Muscle of leg (tissue), 11 donors: ENCODE data around the gene ZNF277. TPM values are rescaled to one million over a fixed set of nuclear protein-coding genes. Genes with fewer than 3 reads are reported as not detected.

Experiments
- DNase-seq: peaks from one replicate; pipeline ENCODE4 v3.0.0; 2013
- H3K27ac ChIP-seq: one replicate; pipeline ENCODE4 v1.5.1; 2013; ENCODE audit warnings: mild to moderate bottlenecking, low read length, control low read depth
- H3K27me3 ChIP-seq: one replicate; pipeline ENCODE4 v1.6.1; 2013; ENCODE audit warnings: low read length; ENCODE audit not compliant: control insufficient read depth, insufficient read depth
- H3K36me3 ChIP-seq: one replicate; pipeline ENCODE4 v1.6.1; 2013; ENCODE audit warnings: low read length; ENCODE audit not compliant: control insufficient read depth, insufficient read depth
- H3K4me1 ChIP-seq: one replicate; pipeline ENCODE4 v1.6.1; 2013; ENCODE audit warnings: low read length; ENCODE audit not compliant: control insufficient read depth, insufficient read depth
- H3K4me3 ChIP-seq: one replicate; pipeline ENCODE4 v1.5.1; 2013; ENCODE audit warnings: low read length, control low read depth
- H3K9me3 ChIP-seq: replicated peaks from 2 replicates; pipeline ENCODE4 v1.6.1; 2013; ENCODE audit warnings: low read depth, low read length; ENCODE audit not compliant: control insufficient read depth
- WGBS: methylation state at CpG from one replicate; pipeline ENCODE4 v1.1.5; 2013; ENCODE audit warnings: missing lambda C conversion rate; ENCODE audit not compliant: insufficient coverage; 5-methylcytosine and 5-hydroxymethylcytosine counted together
- polyA plus RNA-seq, 8 donors: library from polyadenylated mRNA; unstranded; fragments of 120-200 nt; gene quantifications; one replicate each; pipeline versions ENCODE4 v1.2.1 to v1.2.3, GENCODE V29; 2013; ENCODE audit warnings: inconsistent platforms in 1 of 8, low replicate concordance in 1 of 8; ENCODE audit not compliant: insufficient read length in 8 of 8, insufficient read depth in 1 of 8
- total RNA-seq: library from RNA; stranded (reverse); fragments of 120-200 nt; gene quantifications from one replicate; pipeline ENCODE4 v1.2.4, GENCODE V29; 2013

The ZNF277 gene
- total and polyA plus RNA-seq, 9 donors, result 17.7 to 29.8 (median 23.5) TPM

GRCh38 chr7:112167147-112167546 lies 39.3 kb upstream of the ZNF277 start:
- H3K9me3 ChIP-seq, result no peaks in the 10 kb centered on the region
- no peak overlapping the region for H3K27ac ChIP-seq
- H3K27me3 ChIP-seq, result no peaks in the 10 kb centered on the region
- DNase-seq, result peak; percentile 49
- no CpG with 5 or more reads among the region's 3 CpGs for WGBS
- H3K4me3 ChIP-seq, result no peak overlapping the region
- H3K4me1 ChIP-seq, result no peaks in the 10 kb centered on the region
- H3K36me3 ChIP-seq, result no peaks in the 10 kb centered on the region

- 100% methylated on average over 1 of the region's 2 CpGs for WGBS
- H3K27ac ChIP-seq, result no peak overlapping the region
- no peak for DNase-seq
- peaks cover 7% of the 10 kb centered on the region for H3K4me1 ChIP-seq
- H3K36me3 ChIP-seq, result no peaks in the 10 kb centered on the region
- no peaks in the 10 kb centered on the region for H3K9me3 ChIP-seq
- H3K4me3 ChIP-seq, result no peak overlapping the region
- H3K27me3 ChIP-seq, result no peaks in the 10 kb centered on the region
Observed at GRCh38 chr7:112168915-112169314, 37.6 kb upstream of the ZNF277 start.

GRCh38 chr7:112171673-112172072 lies 34.8 kb upstream of the ZNF277 start:
- no peaks in the 10 kb centered on the region for H3K9me3 ChIP-seq
- 100% methylated on average over 1 of the region's 1 CpG for WGBS
- no peaks in the 10 kb centered on the region for H3K27me3 ChIP-seq
- no peak overlapping the region for H3K27ac ChIP-seq
- H3K36me3 ChIP-seq, result no peaks in the 10 kb centered on the region
- no peak for DNase-seq
- H3K4me1 ChIP-seq, result peaks cover 7% of the 10 kb centered on the region
- no peak overlapping the region for H3K4me3 ChIP-seq

- 33% methylated on average over 2 of the region's 8 CpGs for WGBS
- no peaks in the 10 kb centered on the region for H3K27me3 ChIP-seq
- H3K27ac ChIP-seq, result peak overlapping the region; percentile 70
- DNase-seq, result peak; percentile 79
- no peaks in the 10 kb centered on the region for H3K9me3 ChIP-seq
- H3K4me1 ChIP-seq, result peaks cover 7% of the 10 kb centered on the region
- no peak overlapping the region for H3K4me3 ChIP-seq
- H3K36me3 ChIP-seq, result no peaks in the 10 kb centered on the region
Observed at GRCh38 chr7:112172870-112173567, 33.5 kb upstream of the ZNF277 start.

GRCh38 chr7:112173568-112173905 lies 33.0 kb upstream of the ZNF277 start:
- no peaks in the 10 kb centered on the region for H3K9me3 ChIP-seq
- peak overlapping the region; percentile 70 for H3K27ac ChIP-seq

GRCh38 chr7:112174192-112174591 lies 32.3 kb upstream of the ZNF277 start:
- no peak overlapping the region for H3K4me3 ChIP-seq
- no peaks in the 10 kb centered on the region for H3K36me3 ChIP-seq
- no peaks in the 10 kb centered on the region for H3K9me3 ChIP-seq
- peaks cover 7% of the 10 kb centered on the region for H3K4me1 ChIP-seq
- WGBS, result 84% methylated on average over 2 of the region's 3 CpGs
- no peak overlapping the region for H3K27ac ChIP-seq
- DNase-seq, result no peak
- no peaks in the 10 kb centered on the region for H3K27me3 ChIP-seq

More at GRCh38 chr7:112173568-112173905, 33.0 kb upstream of the ZNF277 start:
- no peaks in the 10 kb centered on the region for H3K27me3 ChIP-seq
- no peak for DNase-seq
- H3K4me1 ChIP-seq, result peaks cover 7% of the 10 kb centered on the region
- H3K36me3 ChIP-seq, result no peaks in the 10 kb centered on the region
- no peak overlapping the region for H3K4me3 ChIP-seq
- WGBS, result 78% methylated on average over 2 of the region's 4 CpGs

- no peak overlapping the region for H3K4me3 ChIP-seq
- H3K4me1 ChIP-seq, result peaks cover 9% of the 10 kb centered on the region
- H3K36me3 ChIP-seq, result no peaks in the 10 kb centered on the region
- no peaks in the 10 kb centered on the region for H3K27me3 ChIP-seq
- no peak overlapping the region for H3K27ac ChIP-seq
- WGBS, result 88% methylated on average over 1 of the region's 2 CpGs
- no peak for DNase-seq
- no peaks in the 10 kb centered on the region for H3K9me3 ChIP-seq
Observed at GRCh38 chr7:112176241-112176640, 30.3 kb upstream of the ZNF277 start.

- no peak overlapping the region for H3K27ac ChIP-seq
Observed at GRCh38 chr7:112176693-112177415, 29.6 kb upstream of the ZNF277 start.

GRCh38 chr7:112180223-112180622 lies 26.3 kb upstream of the ZNF277 start:
- Histone ChIP-seq H3K27me3 (no peaks in the 10 kb centered on the region), H3K4me1 (peaks cover 6% of the 10 kb centered on the region), H3K9me3 (no peaks in the 10 kb centered on the region), H3K27ac (no peak overlapping the region), H3K4me3 (no peak overlapping the region), H3K36me3 (no peaks in the 10 kb centered on the region)
- WGBS, result 80% methylated on average over 2 of the region's 4 CpGs
- peak; percentile 32 for DNase-seq

More at GRCh38 chr7:112176693-112177415, 29.6 kb upstream of the ZNF277 start:
- WGBS, result no CpG with 5 or more reads among the region's 5 CpGs
- Histone ChIP-seq H3K9me3 (no peaks in the 10 kb centered on the region), H3K36me3 (no peaks in the 10 kb centered on the region), H3K4me3 (no peak overlapping the region), H3K27me3 (no peaks in the 10 kb centered on the region), H3K4me1 (peaks cover 9% of the 10 kb centered on the region)
- no peak for DNase-seq

GRCh38 chr7:112182749-112183148 lies 23.7 kb upstream of the ZNF277 start:
- H3K36me3 ChIP-seq, result no peaks in the 10 kb centered on the region
- no peak overlapping the region for H3K27ac ChIP-seq
- H3K4me1 ChIP-seq, result peaks cover 9% of the 10 kb centered on the region
- H3K4me3 ChIP-seq, result no peak overlapping the region
- H3K27me3 ChIP-seq, result no peaks in the 10 kb centered on the region
- DNase-seq, result peak; percentile 52
- WGBS, result 51% methylated on average over 3 of the region's 5 CpGs
- no peaks in the 10 kb centered on the region for H3K9me3 ChIP-seq
